Measurements from ENCODE around the gene GRIFIN.

The GRIFIN gene

DNA sequence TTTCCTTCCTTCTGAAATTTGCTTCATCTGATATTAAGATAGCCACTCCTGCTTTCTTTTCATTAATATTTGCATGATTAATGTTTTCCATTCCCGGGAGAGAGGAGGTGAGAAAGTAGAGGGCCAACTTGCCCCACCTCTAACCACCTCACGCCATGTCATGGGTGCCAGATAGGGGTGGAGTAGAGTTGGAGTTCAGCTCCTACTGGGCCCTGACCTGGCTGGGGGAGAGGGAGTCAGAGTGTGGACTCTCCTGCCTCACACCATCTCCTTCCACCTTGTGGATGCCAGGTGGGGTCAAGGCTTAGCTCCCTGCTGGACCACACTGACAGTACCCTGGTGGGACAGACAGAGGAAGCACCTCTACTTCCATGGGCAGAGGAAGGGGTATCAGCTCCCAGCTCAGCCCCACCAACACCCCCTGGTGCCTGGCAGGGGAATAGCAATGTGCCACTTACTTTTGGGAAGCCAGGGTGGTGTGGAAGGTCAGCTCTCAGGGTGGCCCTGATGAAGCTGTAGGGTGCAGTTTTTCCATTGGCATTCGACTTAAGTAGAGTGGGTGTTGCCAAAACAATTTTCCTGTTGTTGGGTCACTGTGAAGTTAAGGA is 44.8 kb downstream of the GRIFIN start:
- no peak for DNase-seq

DNA sequence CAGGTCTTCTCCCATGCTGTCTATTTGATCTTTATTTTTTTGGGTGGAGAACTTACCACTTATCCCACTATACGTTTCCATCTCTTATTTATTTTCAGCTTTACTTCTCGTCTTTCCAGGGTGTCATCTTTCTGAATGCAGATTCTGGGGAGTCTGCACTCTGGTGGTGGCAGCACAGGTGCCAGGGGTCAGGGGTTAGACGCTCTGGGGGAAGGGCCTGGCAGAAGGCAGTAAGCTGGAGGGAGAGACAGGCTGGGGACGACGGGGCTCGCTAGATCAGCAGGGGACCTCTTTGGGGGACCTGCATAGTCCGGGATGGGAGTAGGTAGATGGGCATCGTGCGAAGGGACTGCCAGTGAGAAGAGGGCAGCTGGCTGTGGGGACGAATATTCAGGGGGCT is 50.4 kb downstream of the GRIFIN start:
- DNase-seq = no peak
